ENCODE data around the gene MYOCD.

DNA sequence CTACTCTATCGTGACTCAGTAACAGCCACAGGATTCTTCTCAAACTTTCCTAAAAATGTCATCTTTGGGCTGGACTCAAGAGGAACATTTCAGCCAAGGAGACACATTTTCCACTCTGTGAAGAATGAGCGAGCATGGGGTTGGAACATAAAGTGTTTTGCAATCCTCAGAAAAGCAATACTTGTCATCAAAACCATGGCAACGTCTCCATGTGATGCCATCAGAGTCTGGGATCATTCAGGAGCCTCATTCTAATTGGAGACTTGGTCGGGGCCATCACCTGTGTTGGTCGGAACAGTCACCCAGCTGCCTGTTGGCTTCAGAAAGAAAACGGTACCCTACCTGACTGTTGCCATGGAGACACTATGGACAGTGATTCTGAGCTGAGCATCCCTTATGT lies 25.5 kb downstream of the MYOCD start:
- TF ChIP-seq, protein P1, sequence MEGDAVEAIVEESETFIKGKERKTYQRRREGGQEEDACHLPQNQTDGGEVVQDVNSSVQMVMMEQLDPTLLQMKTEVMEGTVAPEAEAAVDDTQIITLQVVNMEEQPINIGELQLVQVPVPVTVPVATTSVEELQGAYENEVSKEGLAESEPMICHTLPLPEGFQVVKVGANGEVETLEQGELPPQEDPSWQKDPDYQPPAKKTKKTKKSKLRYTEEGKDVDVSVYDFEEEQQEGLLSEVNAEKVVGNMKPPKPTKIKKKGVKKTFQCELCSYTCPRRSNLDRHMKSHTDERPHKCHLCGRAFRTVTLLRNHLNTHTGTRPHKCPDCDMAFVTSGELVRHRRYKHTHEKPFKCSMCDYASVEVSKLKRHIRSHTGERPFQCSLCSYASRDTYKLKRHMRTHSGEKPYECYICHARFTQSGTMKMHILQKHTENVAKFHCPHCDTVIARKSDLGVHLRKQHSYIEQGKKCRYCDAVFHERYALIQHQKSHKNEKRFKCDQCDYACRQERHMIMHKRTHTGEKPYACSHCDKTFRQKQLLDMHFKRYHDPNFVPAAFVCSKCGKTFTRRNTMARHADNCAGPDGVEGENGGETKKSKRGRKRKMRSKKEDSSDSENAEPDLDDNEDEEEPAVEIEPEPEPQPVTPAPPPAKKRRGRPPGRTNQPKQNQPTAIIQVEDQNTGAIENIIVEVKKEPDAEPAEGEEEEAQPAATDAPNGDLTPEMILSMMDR (optimal IDR thresholded peaks at IDR 0.05 in 1 of 3, IDR thresholded peaks at IDR 0.05 in 1 of 3, conservative IDR thresholded peaks at IDR 0.05 in 1 of 3; ENCODE audit: extremely low read depth in 1 of 3, insufficient read depth in 2 of 3, low read length in 3 of 3) = no peak
- TF ChIP-seq EZH2 (IDR thresholded peaks at IDR 0.05; ENCODE audit: low read length) = no peak
